B cell (primary cell): ENCODE measurements around the gene SCNN1B. TPM values are rescaled to one million over a fixed set of nuclear protein-coding genes. Genes with fewer than 3 reads are reported as not detected.

Experiments
- ATAC-seq: fragments of 200-7000 bp; cut with Tn5 transposase; one replicate; pipeline ENCODE4 v1.10.0; 2021; ENCODE audit warnings: low read depth, mild to moderate bottlenecking, moderate number of reproducible peaks, moderate library complexity
- CTCF ChIA-PET: fragments of 350-600 bp; sonication (Branson Sonifier 250); formaldehyde crosslinking; loops from one replicate; lab custom pipeline; 2021; ENCODE audit warnings: antibody characterized with exemption, inconsistent platforms; lab: Charles Lee
- POLR2A ChIA-PET: fragments of 350-600 bp; sonication (Branson Sonifier 250); formaldehyde crosslinking; loops from one replicate; lab custom pipeline; 2021; ENCODE audit warnings: antibody characterized with exemption; lab: Charles Lee
- DNase-seq: peaks from one replicate; pipeline ENCODE4 v3.0.0; 2013
- H2AFZ ChIP-seq: 2 replicates; pipeline ENCODE4 v1.6.1; 2012; ENCODE audit warnings: mild to moderate bottlenecking, low read depth, low read length; ENCODE audit not compliant: insufficient read depth, poor library complexity, severe bottlenecking
- H3K27ac ChIP-seq, 2 donors: 1 replicate in 1 of 2; 2 replicates in 1 of 2; pipeline ENCODE4 v1.5.1; 2012 to 2013; ENCODE audit warnings: low read length in 2 of 2, mild to moderate bottlenecking in 2 of 2, moderate library complexity in 1 of 2
- H3K27me3 ChIP-seq, 4 experiments: fragments of 200-600 bp in 1 of 4; sonication (generic) in 1 of 4; replicated peaks in 1 of 4; 1 replicate in 2 of 4; 2 replicates in 2 of 4; pipeline versions ENCODE4 v1.6.1 to v1.7.0; 2013 to 2016; ENCODE audit warnings: low read length in 3 of 4, mild to moderate bottlenecking in 2 of 4, mixed read lengths in 1 of 4, moderate library complexity in 1 of 4; ENCODE audit not compliant: insufficient read depth in 4 of 4, control insufficient read depth in 3 of 4; ENCODE audit errors: control extremely low read depth in 1 of 4
- H3K36me3 ChIP-seq, 2 experiments: replicated peaks in 1 of 2; 1 replicate in 1 of 2; 2 replicates in 1 of 2; pipeline versions ENCODE4 v1.6.1 to v1.7.1; 2013; ENCODE audit warnings: low read length in 1 of 2; ENCODE audit not compliant: insufficient read depth in 2 of 2, control insufficient read depth in 1 of 2; ENCODE audit errors: control extremely low read depth in 1 of 2, extremely low read depth in 1 of 2
- H3K4me1 ChIP-seq, 2 donors: fragments of 200-600 bp in 1 of 2; sonication (generic) in 1 of 2; 1 replicate in 1 of 2; 2 replicates in 1 of 2; pipeline versions ENCODE4 v1.5.1 to v1.6.1; 2013 to 2017; ENCODE audit warnings: low read length in 2 of 2; ENCODE audit not compliant: control insufficient read depth in 2 of 2, insufficient read depth in 2 of 2
- H3K4me2 ChIP-seq: replicated peaks from 2 replicates; pipeline ENCODE3; 2012; ENCODE audit warnings: mild to moderate bottlenecking, low read depth, low read length; ENCODE audit not compliant: poor library complexity, severe bottlenecking
- H3K4me3 ChIP-seq, 5 experiments: fragments of 200-600 bp in 1 of 5; sonication (generic) in 1 of 5; 1 replicate in 3 of 5; 2 replicates in 2 of 5; pipeline versions ENCODE4 v1.5.1 to v1.7.0; 2011 to 2016; ENCODE audit warnings: low read length in 4 of 5, mild to moderate bottlenecking in 4 of 5, low read depth in 2 of 5, control low read depth in 1 of 5, moderate library complexity in 1 of 5; ENCODE audit not compliant: insufficient read depth in 1 of 5; ENCODE audit errors: control extremely low read depth in 1 of 5, extremely low read depth in 1 of 5
- H3K79me2 ChIP-seq: fragments of 200-600 bp; sonication (generic); one replicate; pipeline ENCODE4 v1.6.0; 2016; ENCODE audit warnings: low read length; ENCODE audit not compliant: control insufficient read depth, insufficient read depth
- H3K9ac ChIP-seq: fragments of 200-600 bp; sonication (generic); 2 replicates; pipeline ENCODE4 v1.6.1; 2017; ENCODE audit warnings: mild to moderate bottlenecking, low read length, moderate library complexity
- H3K9me3 ChIP-seq, 3 donors: one replicate each; pipeline versions ENCODE4 v1.6.1 to v1.7.1; 2013; ENCODE audit warnings: low read length in 2 of 3; ENCODE audit not compliant: control insufficient read depth in 2 of 3, insufficient read depth in 1 of 3; ENCODE audit errors: control extremely low read depth in 1 of 3
- H4K20me1 ChIP-seq: 2 replicates; pipeline ENCODE4 v1.6.0; 2012; ENCODE audit warnings: mild to moderate bottlenecking, low read length; ENCODE audit not compliant: insufficient read depth, control insufficient read depth, poor library complexity, severe bottlenecking
- H3K27ac Mint-ChIP-seq: one replicate; pipeline ENCODE4 v1.8.0; 2021; ENCODE audit warnings: mixed read lengths
- H3K27me3 Mint-ChIP-seq: one replicate; pipeline ENCODE4 v1.8.0; 2021; ENCODE audit warnings: mixed read lengths
- H3K4me1 Mint-ChIP-seq: one replicate; pipeline ENCODE4 v1.8.0; 2021; ENCODE audit warnings: mixed read lengths
- H3K4me3 Mint-ChIP-seq: one replicate; pipeline ENCODE4 v1.8.0; 2021; ENCODE audit warnings: mixed read lengths
- H3K9me3 Mint-ChIP-seq: one replicate; pipeline ENCODE4 v1.8.0; 2022; ENCODE audit warnings: mixed read lengths; ENCODE audit not compliant: insufficient read depth
- CTCF ChIP-seq: fragments of 200-600 bp; IDR thresholded peaks from one replicate; pipeline ENCODE4 v1.8.0; 2022; ENCODE audit warnings: antibody characterized with exemption, mild to moderate bottlenecking
- EZH2 ChIP-seq: IDR thresholded peaks from 2 replicates; pipeline ENCODE4 v1.6.1; 2012; ENCODE audit warnings: borderline replicate concordance, low read depth, mild to moderate bottlenecking, moderate library complexity, low read length; ENCODE audit not compliant: insufficient read depth, poor library complexity, severe bottlenecking
- WGBS: methylation state at CpG from one replicate; pipeline ENCODE4 v1.1.5; 2013; ENCODE audit warnings: missing lambda C conversion rate; ENCODE audit not compliant: insufficient coverage; 5-methylcytosine and 5-hydroxymethylcytosine counted together
- intact Hi-C: fragments of 100-400 bp; cut with micrococcal nuclease; formaldehyde crosslinking; loops from one replicate; pipeline ENCODE4 v1.10.0; 2022
- polyA plus RNA-seq: library from polyadenylated mRNA; depleted of rRNA; stranded (reverse); fragments of >200 nt; gene quantifications from 2 replicates; pipeline ENCODE4 v1.2.3, GENCODE V29; 2012
- total RNA-seq, 2 donors: library from RNA; stranded (reverse); fragments of 120-200 nt in 1 of 2; gene quantifications; 1 replicate in 1 of 2; 2 replicates in 1 of 2; pipeline versions ENCODE4 v1.2.3 to v1.2.4, GENCODE V29; 2013 to 2022

Gene SCNN1B
- total and polyA plus RNA-seq, 2 donors (not counting 1 experiment from before 2014, with no cell fraction given): 0.30 TPM; not detected in 1

- ATAC-seq: no peak
- H3K4me3 Mint-ChIP-seq: no peak overlapping the region
- peaks cover 0 to 4% (median 0%) of the 10 kb centered on the region in 3 donors for H3K9me3 ChIP-seq
Observed at GRCh38 chr16:23270654-23271053, 31.4 kb upstream of the SCNN1B start.

DNA sequence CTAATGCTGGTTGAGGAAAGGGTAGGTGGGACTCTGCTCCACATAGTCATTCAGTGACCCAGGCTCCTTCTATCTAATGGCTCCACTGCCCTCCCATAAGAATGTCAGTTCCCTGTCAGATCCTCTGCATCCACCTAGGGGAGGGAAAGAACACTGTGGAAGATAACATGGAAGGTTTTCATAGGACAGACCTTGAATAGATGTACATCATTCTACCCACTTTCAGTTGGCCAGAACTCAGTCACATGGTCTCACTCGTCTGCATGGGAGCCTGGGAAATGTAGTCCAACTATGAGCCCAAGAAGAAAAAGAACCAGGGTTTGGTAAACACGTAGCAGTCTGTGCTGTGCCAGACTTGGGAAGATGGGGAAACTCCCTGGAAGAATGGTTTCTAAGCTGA, 27.1 kb upstream of the SCNN1B start:
- Mint-ChIP-seq H3K27me3 (peaks cover 36% of the 10 kb centered on the region), H3K4me1 (no peaks in the 10 kb centered on the region), H3K27ac (no peak overlapping the region), H3K4me3 (no peak overlapping the region), H3K9me3 (peaks cover 3% of the 10 kb centered on the region)
- no peak overlapping the region for H3K4me2 ChIP-seq
- H3K9me3 ChIP-seq: peaks cover 0 to 4% (median 0%) of the 10 kb centered on the region in 3 donors
- no peaks in the 10 kb centered on the region for H3K36me3 ChIP-seq
- DNase-seq (no peak), ATAC-seq (no peak)
- no peaks in the 10 kb centered on the region for H3K4me1 ChIP-seq
- ChIA-PET POLR2A (no interaction called here), CTCF (no interaction called here)
- 76% methylated on average over 2 of the region's 2 CpGs for WGBS
- H3K27me3 ChIP-seq: peaks cover 0 to 4% (median 0%) of the 10 kb centered on the region in 4 experiments
- no peak overlapping the region for H2AFZ ChIP-seq
- TF ChIP-seq CTCF (no peak), EZH2 (no peak)
- intact Hi-C loops: no loop called here
- H3K4me3 ChIP-seq: no peak overlapping the region
- no peak overlapping the region for H3K9ac ChIP-seq
- H4K20me1 ChIP-seq: no peaks in the 10 kb centered on the region
- no peaks in the 10 kb centered on the region for H3K79me2 ChIP-seq
- H3K27ac ChIP-seq: no peak overlapping the region

More at GRCh38 chr16:23270654-23271053, 31.4 kb upstream of the SCNN1B start:
- peaks cover 3% of the 10 kb centered on the region for H3K9me3 Mint-ChIP-seq
- no peaks in the 10 kb centered on the region for H3K27me3 ChIP-seq
- no peak for DNase-seq
- H3K4me1 Mint-ChIP-seq: no peaks in the 10 kb centered on the region
- CTCF ChIA-PET: no interaction called here
- H3K27ac ChIP-seq: no peak overlapping the region
- no peaks in the 10 kb centered on the region for H4K20me1 ChIP-seq
- peaks cover 22% of the 10 kb centered on the region for H3K27me3 Mint-ChIP-seq
- WGBS: no CpG with 5 or more reads among the region's 3 CpGs
- TF ChIP-seq CTCF (no peak), EZH2 (no peak)
- POLR2A ChIA-PET: no interaction called here
- H3K36me3 ChIP-seq: no peaks in the 10 kb centered on the region
- H3K79me2 ChIP-seq: no peaks in the 10 kb centered on the region
- H3K27ac Mint-ChIP-seq: no peak overlapping the region
- intact Hi-C loops: no loop called here
- H2AFZ ChIP-seq: no peak overlapping the region
- no peak overlapping the region for H3K4me2 ChIP-seq
- H3K9ac ChIP-seq: no peak overlapping the region
- no peaks in the 10 kb centered on the region for H3K4me1 ChIP-seq
- no peak overlapping the region for H3K4me3 ChIP-seq
